ENCODE results near the gene COL9A3. TPM values are rescaled to one million over a fixed set of nuclear protein-coding genes. Genes with fewer than 3 reads are reported as not detected.

COL9A3 gene
- total RNA-seq, 1 donor from 2014 or later = 1.8 TPM

GRCh38 chr20:62778601-62779416 lies 38.0 kb upstream of the COL9A3 start:
- Mint-ChIP-seq H3K36me3 (ENCODE audit: low read depth, unreplicated experiment) (peaks cover 3% of the 10 kb centered on the region), H3K4me1 (ENCODE audit: unreplicated experiment) (peaks cover 10% of the 10 kb centered on the region), H3K9me3 (ENCODE audit: unreplicated experiment) (no peaks in the 10 kb centered on the region), H3K27ac (ENCODE audit: unreplicated experiment) (no peak overlapping the region), H3K27me3 (ENCODE audit: unreplicated experiment) (peaks cover 5% of the 10 kb centered on the region), H3K4me3 (ENCODE audit: unreplicated experiment) (no peak overlapping the region)
- no peak for DNase-seq (ENCODE audit: low spot score)
- no peak for TF ChIP-seq CTCF (IDR thresholded peaks at IDR 0.05; ENCODE audit: unreplicated experiment)

GRCh38 chr20:62779417-62779685 lies 37.5 kb upstream of the COL9A3 start:
- Mint-ChIP-seq H3K27me3 (ENCODE audit: unreplicated experiment) (peaks cover 5% of the 10 kb centered on the region), H3K4me3 (ENCODE audit: unreplicated experiment) (no peak overlapping the region), H3K4me1 (ENCODE audit: unreplicated experiment) (peaks cover 10% of the 10 kb centered on the region), H3K9me3 (ENCODE audit: unreplicated experiment) (no peaks in the 10 kb centered on the region), H3K27ac (ENCODE audit: unreplicated experiment) (no peak overlapping the region), H3K36me3 (ENCODE audit: low read depth, unreplicated experiment) (peaks cover 3% of the 10 kb centered on the region)
- no peak for DNase-seq (ENCODE audit: low spot score)
- no peak for TF ChIP-seq CTCF (IDR thresholded peaks at IDR 0.05; ENCODE audit: unreplicated experiment)

GRCh38 chr20:62780204-62780603 lies 36.6 kb upstream of the COL9A3 start:
- no peak overlapping the region for H3K27ac Mint-ChIP-seq (ENCODE audit: unreplicated experiment)
- peaks cover 10% of the 10 kb centered on the region for H3K4me1 Mint-ChIP-seq (ENCODE audit: unreplicated experiment)
- H3K36me3 Mint-ChIP-seq (ENCODE audit: low read depth, unreplicated experiment) = peaks cover 3% of the 10 kb centered on the region
- DNase-seq (ENCODE audit: low spot score) = no peak
- H3K27me3 Mint-ChIP-seq (ENCODE audit: unreplicated experiment) = peaks cover 5% of the 10 kb centered on the region
- H3K9me3 Mint-ChIP-seq (ENCODE audit: unreplicated experiment) = no peaks in the 10 kb centered on the region
- H3K4me3 Mint-ChIP-seq (ENCODE audit: unreplicated experiment) = no peak overlapping the region
- no peak for TF ChIP-seq CTCF (IDR thresholded peaks at IDR 0.05; ENCODE audit: unreplicated experiment)

GRCh38 chr20:62780696-62781095 lies 36.2 kb upstream of the COL9A3 start:
- Mint-ChIP-seq H3K9me3 (ENCODE audit: unreplicated experiment) (no peaks in the 10 kb centered on the region), H3K27ac (ENCODE audit: unreplicated experiment) (no peak overlapping the region), H3K4me1 (ENCODE audit: unreplicated experiment) (peaks cover 10% of the 10 kb centered on the region), H3K4me3 (ENCODE audit: unreplicated experiment) (no peak overlapping the region), H3K36me3 (ENCODE audit: low read depth, unreplicated experiment) (peaks cover 3% of the 10 kb centered on the region), H3K27me3 (ENCODE audit: unreplicated experiment) (peaks cover 4% of the 10 kb centered on the region)
- DNase-seq (ENCODE audit: low spot score) = no peak
- TF ChIP-seq CTCF (IDR thresholded peaks at IDR 0.05; ENCODE audit: unreplicated experiment) = no peak

GRCh38 chr20:62782149-62782892 lies 34.5 kb upstream of the COL9A3 start:
- Mint-ChIP-seq H3K36me3 (ENCODE audit: low read depth, unreplicated experiment) (no peaks in the 10 kb centered on the region), H3K4me1 (ENCODE audit: unreplicated experiment) (peaks cover 16% of the 10 kb centered on the region), H3K4me3 (ENCODE audit: unreplicated experiment) (no peak overlapping the region), H3K9me3 (ENCODE audit: unreplicated experiment) (no peaks in the 10 kb centered on the region), H3K27ac (ENCODE audit: unreplicated experiment) (no peak overlapping the region), H3K27me3 (ENCODE audit: unreplicated experiment) (peaks cover 2% of the 10 kb centered on the region)
- TF ChIP-seq CTCF (IDR thresholded peaks at IDR 0.05; ENCODE audit: unreplicated experiment) = no peak
- DNase-seq (ENCODE audit: low spot score) = no peak

Data from endothelial cell (in vitro differentiated cells).